CD4-positive, alpha-beta memory T cell (primary cell): ENCODE measurements around the gene ANKRD6. TPM values are rescaled to one million over a fixed set of nuclear protein-coding genes. Genes with fewer than 3 reads are reported as not detected.

ENCODE experiments used
- CTCF ChIA-PET: fragments of 350-600 bp; sonication (Branson Sonifier 250); formaldehyde crosslinking; loops from one replicate; lab custom pipeline; 2021; ENCODE audit warnings: inconsistent platforms; ENCODE audit not compliant: partially characterized antibody; lab: Charles Lee
- POLR2A ChIA-PET: fragments of 350-600 bp; sonication (Branson Sonifier 250); formaldehyde crosslinking; loops from one replicate; lab custom pipeline; 2021; ENCODE audit not compliant: partially characterized antibody; lab: Charles Lee
- DNase-seq, 5 donors: peaks; one replicate each; pipeline versions ENCODE4 v3.0.0 to v3.0.0-alpha.2; 2020 to 2022; ENCODE audit warnings: mixed read lengths in 1 of 5
- H3K27ac ChIP-seq: one replicate; pipeline ENCODE4 v1.7.0; 2013; ENCODE audit warnings: low read depth, low read length
- H3K27me3 ChIP-seq: 2 replicates; pipeline ENCODE4 v1.7.0; 2013; ENCODE audit warnings: mild to moderate bottlenecking, low read length, moderate library complexity; ENCODE audit not compliant: insufficient read depth
- H3K36me3 ChIP-seq: 2 replicates; pipeline ENCODE4 v1.7.0; 2013; ENCODE audit warnings: mild to moderate bottlenecking, low read length, moderate library complexity; ENCODE audit not compliant: insufficient read depth
- H3K4me1 ChIP-seq: 2 replicates; pipeline ENCODE4 v1.7.0; 2013; ENCODE audit warnings: mild to moderate bottlenecking, low read length, moderate library complexity; ENCODE audit not compliant: insufficient read depth
- H3K4me3 ChIP-seq, 2 donors: one replicate each; pipeline ENCODE4 v1.7.0; 2013; ENCODE audit warnings: low read length in 2 of 2, mild to moderate bottlenecking in 1 of 2
- H3K9me3 ChIP-seq, 2 donors: one replicate each; pipeline ENCODE4 v1.7.0; 2013; ENCODE audit warnings: low read length in 2 of 2, control low read depth in 1 of 2; ENCODE audit not compliant: control insufficient read depth in 1 of 2
- H3K27ac Mint-ChIP-seq, 7 donors: one replicate each; pipeline ENCODE4 v1.8.0; 2020 to 2021; ENCODE audit warnings: mixed read lengths in 7 of 7, mild to moderate bottlenecking in 6 of 7, inconsistent platforms in 3 of 7, moderate library complexity in 3 of 7
- H3K27me3 Mint-ChIP-seq, 2 donors: one replicate each; pipeline ENCODE4 v1.8.0; 2020 to 2021; ENCODE audit warnings: mixed read lengths in 2 of 2
- H3K36me3 Mint-ChIP-seq, 2 donors: one replicate each; pipeline ENCODE4 v1.8.0; 2020 to 2021; ENCODE audit warnings: mixed read lengths in 2 of 2, inconsistent platforms in 1 of 2, mild to moderate bottlenecking in 1 of 2
- H3K4me1 Mint-ChIP-seq, 4 donors: one replicate each; pipeline ENCODE4 v1.8.0; 2020 to 2021; ENCODE audit warnings: mixed read lengths in 4 of 4, mild to moderate bottlenecking in 1 of 4
- H3K4me3 Mint-ChIP-seq, 8 donors: one replicate each; pipeline ENCODE4 v1.8.0; 2020 to 2021; ENCODE audit warnings: mixed read lengths in 8 of 8, mild to moderate bottlenecking in 7 of 8, moderate library complexity in 6 of 8, inconsistent platforms in 3 of 8
- H3K9me3 Mint-ChIP-seq, 8 donors: one replicate each; pipeline ENCODE4 v1.8.0; 2020 to 2021; ENCODE audit warnings: mixed read lengths in 8 of 8, mild to moderate bottlenecking in 5 of 8, inconsistent platforms in 3 of 8, moderate library complexity in 1 of 8
- intact Hi-C: fragments of 100-400 bp; cut with micrococcal nuclease; formaldehyde crosslinking; loops from one replicate; pipeline ENCODE4 v1.15.1; 2023
- polyA plus RNA-seq, 2 donors: library from polyadenylated mRNA; unstranded; fragments of 300-500 nt; fragmentation: Illumina TruSeq; gene quantifications; one replicate each; pipeline ENCODE4 v1.2.3, GENCODE V29; 2021
- total RNA-seq, 2 experiments: library from RNA; stranded (reverse); gene quantifications; one replicate each; pipeline ENCODE4 v1.2.3, GENCODE V29; 2021

ANKRD6 gene
- total and polyA plus RNA-seq, 4 experiments from 2014 or later: 2.8 to 5.8 (median 4.3) TPM

- peak overlapping the region in 3 of 7 donors; percentile 9 to 75 (median 58) for H3K27ac Mint-ChIP-seq
- H3K4me3 Mint-ChIP-seq: peak overlapping the region; percentile 19 to 81 (median 62)
- no peaks in the 10 kb centered on the region for H3K9me3 Mint-ChIP-seq
- ChIA-PET CTCF (no interaction called here), POLR2A (no interaction called here)
- no peaks in the 10 kb centered on the region for H3K36me3 ChIP-seq
- peaks cover 29% of the 10 kb centered on the region for H3K4me1 ChIP-seq
- no peaks in the 10 kb centered on the region for H3K9me3 ChIP-seq
- intact Hi-C loops: no loop called here
- H3K36me3 Mint-ChIP-seq: peaks cover 0 to 4% of the 10 kb centered on the region in 2 donors
- no peaks in the 10 kb centered on the region for H3K27me3 Mint-ChIP-seq
- no peak overlapping the region for H3K27ac ChIP-seq
- peaks cover 11 to 29% (median 20%) of the 10 kb centered on the region in 4 donors for H3K4me1 Mint-ChIP-seq
- no peaks in the 10 kb centered on the region for H3K27me3 ChIP-seq
- DNase-seq: peak in 4 of 5 donors; percentile 16 to 45 (median 28)
- no peak overlapping the region for H3K4me3 ChIP-seq
Observed at GRCh38 chr6:89475634-89476033, 42.7 kb downstream of the ANKRD6 start.

- no peaks in the 10 kb centered on the region for H3K27me3 ChIP-seq
- Mint-ChIP-seq H3K36me3 (peaks cover 0 to 4% of the 10 kb centered on the region in 2 donors), H3K9me3 (no peaks in the 10 kb centered on the region), H3K27me3 (peaks cover 3 to 6% of the 10 kb centered on the region in 2 donors), H3K4me1 (peaks cover 7 to 10% (median 9%) of the 10 kb centered on the region in 4 donors), H3K27ac (no peak overlapping the region), H3K4me3 (no peak overlapping the region)
- no peaks in the 10 kb centered on the region for H3K9me3 ChIP-seq
- DNase-seq: no peak
- ChIA-PET CTCF (no interaction called here), POLR2A (no interaction called here)
- no peaks in the 10 kb centered on the region for H3K36me3 ChIP-seq
- H3K4me3 ChIP-seq: no peak overlapping the region
- intact Hi-C loops: no loop called here
- H3K4me1 ChIP-seq: peaks cover 16% of the 10 kb centered on the region
- no peak overlapping the region for H3K27ac ChIP-seq
Observed at GRCh38 chr6:89479897-89480296, 46.9 kb downstream of the ANKRD6 start.

DNA sequence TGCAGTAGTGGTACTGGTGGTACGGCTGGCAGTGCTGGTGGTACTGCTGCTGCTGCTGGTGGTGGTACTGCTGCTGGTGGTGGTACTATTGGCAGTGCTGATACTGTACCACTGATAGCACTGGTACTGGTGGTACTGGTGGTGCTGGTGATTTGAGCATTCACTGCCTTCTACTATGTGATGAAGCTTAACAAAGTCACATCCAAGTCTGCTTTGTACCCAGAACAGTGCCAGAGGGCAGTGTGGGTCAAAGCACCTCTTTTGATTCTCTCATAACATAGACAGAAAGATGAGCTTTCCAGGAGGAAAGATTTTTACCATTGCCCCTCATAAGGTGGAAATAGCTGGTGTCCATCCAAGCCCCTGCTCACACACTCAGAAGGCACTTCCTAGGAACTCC lies 48.7 kb downstream of the ANKRD6 start:
- H3K9me3 ChIP-seq: no peaks in the 10 kb centered on the region
- Mint-ChIP-seq H3K4me3 (no peak overlapping the region), H3K27ac (peak overlapping the region in 1 of 7 donors; percentile 46), H3K9me3 (no peaks in the 10 kb centered on the region), H3K27me3 (peaks cover 5 to 6% of the 10 kb centered on the region in 2 donors), H3K36me3 (peaks cover 0 to 6% of the 10 kb centered on the region in 2 donors), H3K4me1 (no peaks in the 10 kb centered on the region)
- no peaks in the 10 kb centered on the region for H3K27me3 ChIP-seq
- H3K27ac ChIP-seq: no peak overlapping the region
- H3K4me1 ChIP-seq: no peaks in the 10 kb centered on the region
- no peak overlapping the region for H3K4me3 ChIP-seq
- CTCF ChIA-PET: no interaction called here
- POLR2A ChIA-PET: no interaction called here
- no peaks in the 10 kb centered on the region for H3K36me3 ChIP-seq
- intact Hi-C loops: no loop called here
- DNase-seq: no peak

DNA sequence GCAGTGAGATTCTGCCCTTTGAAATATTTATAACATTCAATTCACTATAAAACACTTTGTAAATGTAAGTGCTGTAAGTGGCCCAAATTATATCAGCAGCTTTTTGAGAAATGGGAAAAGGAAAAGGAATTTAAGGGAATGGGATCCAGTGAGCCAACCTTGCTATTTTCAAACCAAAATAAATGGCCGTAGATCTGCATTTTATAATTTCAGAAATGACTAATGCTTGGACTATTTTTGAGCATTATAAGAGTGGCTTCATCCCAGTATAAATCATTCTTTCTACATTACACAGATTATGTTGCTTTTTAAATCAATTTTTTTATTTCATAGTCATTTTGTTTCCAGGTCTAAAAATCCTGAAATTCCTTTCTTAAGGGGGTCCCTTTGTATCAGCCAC lies 49.2 kb downstream of the ANKRD6 start:
- CTCF ChIA-PET: no interaction called here

DNA sequence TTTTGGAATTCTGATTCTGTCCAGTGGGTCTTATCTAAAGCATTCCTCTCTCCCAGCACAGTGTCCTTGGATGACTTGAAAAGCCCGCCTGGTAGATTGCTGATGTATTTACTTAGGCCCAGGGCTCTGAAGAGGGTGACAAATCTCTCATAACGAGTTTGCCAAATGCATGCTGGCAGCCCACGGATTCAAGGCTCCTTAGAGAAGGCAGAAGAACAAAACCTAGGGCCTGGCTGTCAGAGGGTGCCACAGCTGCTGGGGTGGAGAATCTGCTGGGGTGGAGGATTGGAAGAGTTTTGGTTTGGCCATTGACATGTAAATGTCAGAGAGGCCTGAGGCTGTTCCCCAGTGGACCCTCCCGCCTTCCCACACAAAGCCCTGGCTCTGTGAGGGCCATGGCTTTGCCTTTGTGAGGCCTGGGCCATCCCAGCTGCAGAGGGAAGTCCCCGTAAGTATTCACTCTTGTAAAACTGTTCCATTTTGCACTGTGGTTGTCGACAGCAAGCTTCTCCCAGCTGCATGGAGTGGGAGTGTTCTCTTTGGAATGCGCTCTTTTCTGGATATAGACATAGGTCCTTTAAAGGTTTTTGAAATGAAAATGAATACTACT lies 50.3 kb downstream of the ANKRD6 start:
- Mint-ChIP-seq H3K27ac (no peak overlapping the region), H3K4me1 (no peaks in the 10 kb centered on the region), H3K9me3 (no peaks in the 10 kb centered on the region), H3K36me3 (peaks cover 0 to 9% of the 10 kb centered on the region in 2 donors), H3K4me3 (no peak overlapping the region), H3K27me3 (peaks cover 5 to 6% of the 10 kb centered on the region in 2 donors)
- POLR2A ChIA-PET: no interaction called here
- Histone ChIP-seq H3K36me3 (no peaks in the 10 kb centered on the region), H3K27ac (no peak overlapping the region), H3K4me1 (no peaks in the 10 kb centered on the region), H3K4me3 (no peak overlapping the region), H3K9me3 (no peaks in the 10 kb centered on the region), H3K27me3 (no peaks in the 10 kb centered on the region)
- CTCF ChIA-PET: no interaction called here
- no peak for DNase-seq
- intact Hi-C loops: no loop called here

More for the DNA sequence above, 49.2 kb downstream of the ANKRD6 start:
- Histone ChIP-seq H3K27me3 (no peaks in the 10 kb centered on the region), H3K27ac (no peak overlapping the region), H3K4me1 (no peaks in the 10 kb centered on the region), H3K36me3 (no peaks in the 10 kb centered on the region), H3K4me3 (no peak overlapping the region), H3K9me3 (no peaks in the 10 kb centered on the region)
- no peak for DNase-seq
- Mint-ChIP-seq H3K4me3 (no peak overlapping the region), H3K27ac (no peak overlapping the region), H3K4me1 (no peaks in the 10 kb centered on the region), H3K36me3 (peaks cover 0 to 9% of the 10 kb centered on the region in 2 donors), H3K9me3 (no peaks in the 10 kb centered on the region), H3K27me3 (peaks cover 5 to 6% of the 10 kb centered on the region in 2 donors)
- intact Hi-C loops: no loop called here
- POLR2A ChIA-PET: no interaction called here

DNA sequence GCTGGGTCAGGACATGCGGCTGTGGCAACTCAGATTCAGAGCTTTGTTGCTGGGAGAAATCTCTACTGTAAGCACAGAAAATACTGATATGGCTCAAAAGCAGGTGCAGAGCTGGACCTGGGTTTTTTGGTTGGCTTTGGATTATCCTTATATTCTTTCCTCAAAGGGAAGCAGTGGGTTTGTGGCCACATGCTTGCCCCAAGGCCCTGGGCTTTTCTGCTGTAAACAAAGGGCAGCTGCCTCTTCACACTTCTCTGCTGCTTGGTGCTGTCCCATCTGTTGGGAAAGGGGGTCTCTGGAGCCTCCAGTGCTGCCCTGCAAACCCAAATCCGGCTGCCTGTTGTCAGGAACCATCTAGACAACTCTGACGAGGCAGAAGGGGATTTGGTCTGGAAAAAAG lies 52.4 kb downstream of the ANKRD6 start:
- POLR2A ChIA-PET: no interaction called here
- no peaks in the 10 kb centered on the region for H3K9me3 ChIP-seq
- no peaks in the 10 kb centered on the region for H3K27me3 ChIP-seq
- no peak overlapping the region for H3K27ac Mint-ChIP-seq
- CTCF ChIA-PET: no interaction called here
- peaks cover 0 to 2% (median 0%) of the 10 kb centered on the region in 8 donors for H3K9me3 Mint-ChIP-seq
- H3K4me3 ChIP-seq: no peak overlapping the region
- intact Hi-C loops: no loop called here
- no peaks in the 10 kb centered on the region for H3K36me3 ChIP-seq
- H3K27ac ChIP-seq: no peak overlapping the region
- peaks cover 0 to 5% of the 10 kb centered on the region in 2 donors for H3K36me3 Mint-ChIP-seq
- no peaks in the 10 kb centered on the region for H3K4me1 Mint-ChIP-seq
- H3K27me3 Mint-ChIP-seq: peaks cover 6 to 7% of the 10 kb centered on the region in 2 donors
- no peak overlapping the region for H3K4me3 Mint-ChIP-seq
- no peak for DNase-seq
- no peaks in the 10 kb centered on the region for H3K4me1 ChIP-seq

DNA sequence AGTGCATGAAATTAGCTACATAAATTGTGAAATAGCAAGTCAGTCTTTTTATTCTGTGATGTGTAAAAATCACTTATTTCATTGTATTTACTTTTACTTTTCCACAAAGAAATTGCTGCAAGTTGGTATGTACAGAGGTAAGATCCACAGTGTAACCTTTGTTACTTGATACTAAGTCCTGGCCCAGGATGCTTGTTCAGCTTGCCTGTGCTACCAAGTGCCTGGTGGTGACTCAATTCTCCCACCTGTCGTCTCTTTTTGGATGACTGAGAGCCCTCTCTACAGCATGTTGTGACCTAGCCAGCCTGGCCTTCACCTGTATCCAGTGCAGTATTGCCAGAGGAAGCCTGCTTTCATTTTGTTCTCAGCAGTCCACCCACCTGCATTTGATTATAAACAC lies 54.9 kb downstream of the ANKRD6 start:
- H3K4me3 ChIP-seq: no peak overlapping the region
- ChIA-PET POLR2A (no interaction called here), CTCF (no interaction called here)
- no peaks in the 10 kb centered on the region for H3K4me1 Mint-ChIP-seq
- H3K9me3 Mint-ChIP-seq: peaks cover 0 to 2% (median 0%) of the 10 kb centered on the region in 8 donors
- H3K27me3 ChIP-seq: no peaks in the 10 kb centered on the region
- no peaks in the 10 kb centered on the region for H3K4me1 ChIP-seq
- no peak overlapping the region for H3K27ac Mint-ChIP-seq
- intact Hi-C loops: no loop called here
- H3K36me3 ChIP-seq: no peaks in the 10 kb centered on the region
- H3K27me3 Mint-ChIP-seq: peaks cover 0 to 6% of the 10 kb centered on the region in 2 donors
- DNase-seq: no peak
- H3K4me3 Mint-ChIP-seq: no peak overlapping the region
- no peak overlapping the region for H3K27ac ChIP-seq
- peaks cover 0 to 5% of the 10 kb centered on the region in 2 donors for H3K36me3 Mint-ChIP-seq
- H3K9me3 ChIP-seq: no peaks in the 10 kb centered on the region
